Panc1 (cell line): ENCODE results near the gene CEP55. TPM values are rescaled to one million over a fixed set of nuclear protein-coding genes. Genes with fewer than 3 reads are reported as not detected.
A peak's percentile ranks its signal among the peaks of the same experiment; 100 is the strongest.

Experiments used
- ATAC-seq: fragments of 200-7000 bp; cut with Tn5 transposase; 2 replicates; pipeline ENCODE4 v1.9.1; 2020; ENCODE audit warnings: mild to moderate bottlenecking, moderate library complexity
- BruUV-seq: library from RNA; stranded (reverse); fragments of 400-500 nt; replicated peaks from 2 replicates; lab custom pipeline; 2021; lab: Mats Ljungman, UMichigan
- CTCF ChIA-PET: fragments of 300-600 bp; sonication (Branson Sonifier 250); formaldehyde crosslinking; loops from one replicate; lab custom pipeline; 2022; ENCODE audit warnings: antibody characterized with exemption; lab: Charles Lee
- POLR2A ChIA-PET: fragments of 300-600 bp; sonication (Branson Sonifier 250); formaldehyde crosslinking; loops from one replicate; lab custom pipeline; 2022; ENCODE audit warnings: antibody characterized with exemption; lab: Charles Lee
- DNase-seq: peaks from one replicate; pipeline ENCODE4 v3.0.0-alpha.2; 2010; ENCODE audit warnings: low read depth, low spot score
- H3K27ac ChIP-seq: 2 replicates; pipeline ENCODE4 v1.5.1; 2011; ENCODE audit warnings: mild to moderate bottlenecking, low read length, inconsistent platforms
- H3K27me3 ChIP-seq: fragments of 200-500 bp; sonication (Bioruptor generic); 2 replicates; pipeline ENCODE4 v1.6.0; 2014; ENCODE audit warnings: low read length, inconsistent platforms; ENCODE audit not compliant: control insufficient read depth, insufficient read depth
- H3K36me3 ChIP-seq: fragments of 200-500 bp; sonication (Bioruptor generic); 2 replicates; pipeline ENCODE4 v1.5.1; 2014; ENCODE audit warnings: inconsistent platforms, mild to moderate bottlenecking, low read length, moderate library complexity; ENCODE audit not compliant: control insufficient read depth, insufficient read depth
- H3K4me1 ChIP-seq: 2 replicates; pipeline ENCODE4 v1.5.1; 2011; ENCODE audit warnings: inconsistent platforms, mild to moderate bottlenecking, low read length, moderate library complexity; ENCODE audit not compliant: control insufficient read depth, insufficient read depth
- H3K4me3 ChIP-seq, 2 experiments: 2 replicates each; pipeline ENCODE4 v1.5.1; 2011 to 2012; ENCODE audit warnings: low read depth in 2 of 2, low read length in 2 of 2, mild to moderate bottlenecking in 2 of 2, inconsistent platforms in 1 of 2, moderate library complexity in 1 of 2
- H3K9me3 ChIP-seq: fragments of 200-500 bp; sonication (Bioruptor generic); 2 replicates; pipeline ENCODE4 v1.5.1; 2014; ENCODE audit warnings: low read depth, mild to moderate bottlenecking, inconsistent platforms, low read length, moderate library complexity; ENCODE audit not compliant: control insufficient read depth, insufficient read depth
- CTCF ChIP-seq: fragments of 450-650 bp; IDR thresholded peaks from 2 replicates; pipeline ENCODE4 v1.5.1; 2017; ENCODE audit warnings: mild to moderate bottlenecking
- POLR2AphosphoS5 ChIP-seq: IDR thresholded peaks from 2 replicates; pipeline ENCODE4 v1.6.1; 2012; ENCODE audit warnings: mild to moderate bottlenecking, low read depth, low read length, moderate library complexity
- REST ChIP-seq, 2 experiments: IDR thresholded peaks; 2 replicates each; pipeline ENCODE4 v1.6.1; 2011 to 2012; ENCODE audit warnings: low read depth in 2 of 2, control low read depth in 1 of 2, low read length in 1 of 2, mild to moderate bottlenecking in 1 of 2, moderate library complexity in 1 of 2; ENCODE audit not compliant: insufficient read depth in 1 of 2
- SIN3A ChIP-seq: IDR thresholded peaks from 2 replicates; pipeline ENCODE4 v1.6.1; 2012; ENCODE audit warnings: low read depth, mild to moderate bottlenecking, low read length, moderate library complexity, borderline replicate concordance; ENCODE audit not compliant: insufficient read depth
- TCF7L2 ChIP-seq: IDR thresholded peaks from 2 replicates; pipeline ENCODE4 v1.6.1; 2011; ENCODE audit warnings: mild to moderate bottlenecking, low read depth, low read length, inconsistent platforms
- in situ Hi-C: cut with HindIII; loops from 2 replicates; pipeline ENCODE4 v1.10.0; 2016; ENCODE audit warnings: low sequenced_read_pairs, low pct_unique_long_range_greater_than_20kb
- intact Hi-C: fragments of 100-400 bp; cut with micrococcal nuclease; formaldehyde crosslinking; loops from one replicate; pipeline ENCODE4 v1.10.0; 2022; ENCODE audit not compliant: unreplicated experiment
- total RNA-seq: library from RNA; stranded (reverse); gene quantifications from one replicate; pipeline ENCODE4 v1.2.1, GENCODE V29; 2021; ENCODE audit not compliant: unreplicated experiment

Gene CEP55
- total RNA-seq, 1 experiment from 2014 or later, result 96.4 TPM

GRCh38 chr10:93493162-93493561, 3.2 kb upstream of the CEP55 start:
- intact Hi-C loops, result no loop called here
- CTCF ChIA-PET, result interaction anchor here (1.0 kb wide), 1 partner anchor 11 kb away, joined by 4 read pairs; the partner anchor contains the start of gene MYOF
- H3K27me3 ChIP-seq, result no peaks in the 10 kb centered on the region
- H3K27ac ChIP-seq, result no peak overlapping the region
- H3K4me1 ChIP-seq, result peaks cover 11% of the 10 kb centered on the region
- TF ChIP-seq POLR2AphosphoS5 (no peak), TCF7L2 (no peak), SIN3A (no peak), CTCF (no peak; the same call in 1 of the 2 replicates), REST (IDR thresholded peaks at IDR 0.05; ENCODE audit: insufficient read depth in 1 of 2, low read depth in 2 of 2, low read length in 1 of 2) (no peak)
- ATAC-seq (no peak), DNase-seq (no peak)
- H3K4me3 ChIP-seq, result no peak overlapping the region
- no peaks in the 10 kb centered on the region for H3K36me3 ChIP-seq
- in situ Hi-C loops, result no loop called here
- POLR2A ChIA-PET, result no interaction called here
- no peaks in the 10 kb centered on the region for H3K9me3 ChIP-seq
- no TSS peak for BruUV-seq

- DNase-seq, result no peak
- intact Hi-C loops, result no loop called here
- TF ChIP-seq SIN3A (no peak), TCF7L2 (no peak)
- ATAC-seq, result no peak
- CTCF ChIA-PET, result interaction anchor here (0.6 kb wide), 1 partner anchor 92 kb away, joined by 3 read pairs; no protein-coding TSS in a partner anchor
- no TSS peak for BruUV-seq
- Histone ChIP-seq H3K36me3 (no peaks in the 10 kb centered on the region), H3K4me1 (peaks cover 16% of the 10 kb centered on the region), H3K27ac (peak overlapping the region; percentile 96), H3K4me3 (no peak overlapping the region), H3K9me3 (no peaks in the 10 kb centered on the region), H3K27me3 (no peaks in the 10 kb centered on the region)
- in situ Hi-C loops, result no loop called here
- POLR2A ChIA-PET, result no interaction called here
Measured at GRCh38 chr10:93494494-93494893, 1.9 kb upstream of the CEP55 start.

GRCh38 chr10:93495654-93496321, 624 bp upstream of the CEP55 start:
- peaks cover 11% of the 10 kb centered on the region; the same call in 1 of the 2 replicates for H3K36me3 ChIP-seq
- peak overlapping the region; percentile 96 for H3K27ac ChIP-seq
- TF ChIP-seq SIN3A (no peak), TCF7L2 (0 out of 2 replicates have a peak, but pooled peaks have one; percentile 8), POLR2AphosphoS5 (peak; percentile 3; the same call in 1 of the 2 replicates)
- in situ Hi-C loops, result no loop called here
- DNase-seq, result no peak
- H3K4me1 ChIP-seq, result peaks cover 23% of the 10 kb centered on the region
- ATAC-seq, result peak; percentile 74
- H3K4me3 ChIP-seq, result peak overlapping the region; percentile 84 to 93
- intact Hi-C loops, result no loop called here
- no peaks in the 10 kb centered on the region for H3K9me3 ChIP-seq
- ChIA-PET POLR2A (interaction anchor here (0.7 to 1.0 kb wide), 4 partner anchors 13 to 523 kb away, joined by 3 to 13 read pairs (median 8); partner anchors contain the start of gene MYOF), CTCF (interaction anchor here (0.8 kb wide), 1 partner anchor 119 kb away, joined by 3 read pairs; no protein-coding TSS in a partner anchor)
- BruUV-seq, result TSS peak; percentile 87
- H3K27me3 ChIP-seq, result no peaks in the 10 kb centered on the region
